Dedifferentiated amniotic fluid mesenchymal stem cell (primary cell): Measurements from ENCODE around the gene NSUN7.
A peak's percentile ranks its signal among the peaks of the same experiment; 100 is the strongest.
"Not testable (repeated sequence)": the region's sequence is repeated elsewhere in the genome, so short reads cannot be mapped to it uniquely, and the experiment has no call there.

Experiments used
- DNase-seq: peaks from one replicate; pipeline ENCODE4 v3.0.0-alpha.2; 2016; ENCODE audit errors: extremely low spot score

Gene NSUN7

GRCh38 chr4:40736910-40737309 lies 12.8 kb upstream of the NSUN7 start:
- DNase-seq, result peak; percentile 30

DNA sequence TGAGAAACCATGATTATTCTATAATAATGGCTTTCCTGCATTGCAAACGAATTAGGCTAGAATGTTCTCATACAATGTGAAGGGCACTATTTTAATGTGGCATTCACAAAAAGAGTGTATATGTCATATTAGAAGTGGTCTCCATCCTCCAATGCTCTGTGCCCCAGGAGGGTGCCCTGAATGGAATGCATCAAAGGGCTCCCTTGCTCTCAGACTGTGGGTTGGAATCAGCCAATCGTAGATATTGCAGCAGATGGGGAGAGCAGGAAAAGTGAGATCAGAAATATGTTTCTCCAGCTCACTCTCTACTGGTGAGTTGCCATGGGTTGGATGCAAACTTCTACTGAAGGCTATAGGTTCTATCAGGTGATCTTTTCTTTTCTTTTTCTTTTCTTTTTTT lies 11.9 kb upstream of the NSUN7 start:
- no peak for DNase-seq

DNA sequence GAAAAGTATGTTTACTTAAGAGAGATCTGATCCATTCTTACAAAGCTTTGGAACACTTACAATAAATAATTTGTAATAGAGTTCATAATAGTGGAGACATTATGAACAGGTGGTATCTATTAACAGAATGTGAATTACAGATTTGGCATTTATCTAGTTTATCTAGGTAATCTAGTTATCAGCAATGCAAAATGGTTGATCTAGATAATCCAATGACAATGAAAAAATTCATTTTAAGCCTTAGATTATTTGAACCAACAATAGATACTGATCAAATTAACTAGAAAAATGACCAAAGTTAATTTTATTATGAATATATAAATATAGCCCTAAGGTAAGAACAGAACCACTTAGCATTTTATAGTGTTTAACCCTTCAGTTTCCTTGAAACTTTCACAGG lies 10.4 kb upstream of the NSUN7 start:
- DNase-seq, result no peak

- DNase-seq, result no peak
Observed at GRCh38 chr4:40744218-40744617, 5.5 kb upstream of the NSUN7 start.

GRCh38 chr4:40745285-40745984 lies 4.3 kb upstream of the NSUN7 start:
- no peak for DNase-seq

GRCh38 chr4:40747207-40747835 lies 2.4 kb upstream of the NSUN7 start:
- DNase-seq, result no peak

DNA sequence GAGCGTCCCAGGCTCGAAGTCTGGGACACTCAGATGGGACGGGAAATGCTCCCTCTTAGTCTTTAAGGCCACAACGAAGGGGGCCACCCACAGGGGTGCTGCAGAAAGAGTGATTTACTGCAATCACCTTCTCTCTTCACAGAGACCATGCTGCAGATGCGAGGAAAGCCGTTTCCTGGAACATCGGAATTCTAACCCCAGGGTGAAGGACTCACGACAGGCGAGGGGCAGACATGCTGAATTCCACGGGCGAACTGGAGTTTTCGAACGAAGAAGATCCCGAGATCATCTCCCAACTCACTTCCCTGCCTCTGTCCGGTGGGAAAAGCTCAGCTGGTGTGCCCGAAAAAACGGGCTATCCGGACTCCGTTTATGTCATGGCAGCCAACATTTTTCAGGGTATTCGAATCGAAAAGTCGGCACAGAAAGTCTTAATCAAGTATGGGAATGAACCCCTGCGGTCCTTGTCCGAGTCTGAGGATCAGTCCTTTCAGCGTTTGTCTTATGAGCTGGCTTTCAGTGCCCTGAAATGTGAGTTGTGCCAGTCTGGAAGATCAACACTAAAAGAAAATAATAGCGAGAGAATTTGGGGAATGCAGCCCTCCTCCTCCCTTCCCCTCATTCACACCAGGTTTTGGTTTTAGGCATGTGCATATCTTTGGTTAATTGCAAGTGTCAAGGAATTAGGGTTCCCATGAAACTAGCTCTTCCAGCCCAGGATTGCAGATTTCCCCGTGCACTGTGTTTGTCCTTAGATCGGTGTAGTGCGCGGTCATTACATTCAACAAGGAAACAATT lies 905 bp downstream of the NSUN7 start:
- DNase-seq, result no peak

DNA sequence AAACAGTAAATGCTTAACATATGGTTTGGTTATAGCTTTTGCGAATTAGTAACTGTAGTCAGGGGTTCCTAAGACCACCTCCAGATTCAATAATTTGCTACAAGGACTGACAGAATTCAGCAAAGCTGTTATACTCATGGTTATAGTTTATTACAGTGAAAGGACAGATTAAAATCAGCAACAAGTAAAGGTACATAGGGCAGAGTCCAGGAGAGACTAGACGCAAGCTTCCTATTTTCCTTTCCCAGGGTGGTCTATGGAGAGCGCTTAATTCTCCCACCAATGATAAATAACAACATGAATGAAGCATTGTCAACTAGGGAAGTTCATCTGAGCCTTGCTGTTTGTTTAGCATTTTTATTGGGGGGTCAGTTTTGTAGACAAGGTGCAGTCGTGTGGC lies 5.9 kb downstream of the NSUN7 start:
- DNase-seq, result no peak

DNA sequence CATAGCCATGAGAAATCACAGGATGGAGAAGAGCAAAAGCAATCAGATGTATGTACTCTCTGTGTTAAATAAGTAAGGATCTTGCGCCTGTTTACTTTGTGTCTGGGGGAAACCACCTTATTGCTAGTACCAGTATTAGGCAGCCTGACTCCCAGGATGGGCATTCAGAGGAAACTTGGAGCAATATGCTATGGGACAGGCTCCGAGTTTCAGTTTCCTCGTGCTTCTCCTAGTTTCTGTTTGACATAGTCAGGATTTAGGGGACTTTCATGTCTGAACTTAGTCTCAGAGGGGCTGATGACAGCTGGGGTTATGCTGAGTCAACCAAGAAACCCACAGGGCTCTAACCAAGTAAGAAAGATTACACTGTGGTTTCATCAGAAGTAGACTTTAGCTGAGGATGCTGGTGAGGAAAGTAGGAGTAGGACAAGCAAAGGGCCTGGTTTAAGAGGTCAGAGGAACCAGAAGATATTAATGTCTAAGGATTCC lies 13.5 kb downstream of the NSUN7 start:
- peak; percentile 93 for DNase-seq

DNA sequence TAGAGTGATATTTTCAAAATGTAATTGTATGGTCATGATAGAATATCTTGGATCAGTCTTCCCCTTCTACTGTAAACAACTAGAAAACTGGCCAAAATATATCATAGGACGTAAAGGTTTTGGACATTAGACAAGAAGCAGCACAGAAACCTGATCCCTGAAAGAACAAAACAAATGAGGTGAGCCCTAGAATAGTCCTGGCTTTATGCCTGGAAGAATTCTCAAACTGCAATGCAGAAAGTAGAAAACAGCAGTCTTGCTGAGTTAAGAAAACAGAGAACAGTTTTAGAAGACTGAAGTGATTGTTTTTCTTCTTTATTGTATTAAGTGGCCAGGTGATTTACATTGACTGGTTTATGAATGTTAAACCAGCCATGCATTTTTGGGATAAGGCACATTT lies 19.5 kb downstream of the NSUN7 start:
- peak; percentile 38 for DNase-seq

DNA sequence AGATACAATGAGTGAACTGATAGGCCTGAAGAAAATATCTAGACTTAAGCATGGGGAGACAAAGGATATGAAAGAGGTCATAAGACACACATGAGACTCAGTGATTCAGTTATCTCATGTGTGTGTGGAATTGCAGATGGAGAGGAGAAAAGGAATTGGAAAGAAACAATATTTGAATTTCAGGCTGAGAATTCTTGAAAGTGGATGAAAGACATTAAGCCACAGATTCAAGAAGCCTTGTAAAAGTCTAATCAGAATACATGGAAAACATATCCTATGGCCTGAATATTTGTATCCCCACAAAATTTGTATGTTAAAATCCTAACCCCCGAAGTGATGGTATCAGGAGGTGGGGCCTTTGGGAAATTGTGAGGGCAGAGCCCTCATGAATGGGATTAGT lies 28.3 kb downstream of the NSUN7 start:
- no peak for DNase-seq

- no peak for DNase-seq
Observed at GRCh38 chr4:40782876-40783275, 33.1 kb downstream of the NSUN7 start.

DNA sequence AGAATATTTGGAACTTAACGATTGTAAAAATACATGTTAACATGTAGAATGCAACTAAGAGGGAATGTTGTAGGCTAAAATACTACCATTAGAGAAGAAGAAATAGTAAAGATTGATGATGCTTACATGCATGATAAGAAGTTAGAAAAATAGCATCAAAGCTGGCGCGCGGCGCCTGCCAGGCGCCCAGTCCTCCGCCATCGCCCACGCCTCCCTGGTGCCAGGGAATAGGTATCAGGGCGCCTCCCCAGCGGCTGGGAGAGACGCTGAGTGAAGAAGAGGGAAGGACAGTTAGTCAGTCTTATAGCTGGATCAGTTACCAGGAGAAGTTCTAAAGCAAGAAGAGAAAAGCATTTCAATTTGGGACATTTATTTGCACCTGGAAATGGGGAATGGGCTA lies 36.0 kb downstream of the NSUN7 start:
- DNase-seq, result no peak

- no peak for DNase-seq
Observed at GRCh38 chr4:40788331-40788730, 38.6 kb downstream of the NSUN7 start.

GRCh38 chr4:40789031-40789430 lies 39.3 kb downstream of the NSUN7 start:
- no peak for DNase-seq

GRCh38 chr4:40789771-40790170 lies 40.0 kb downstream of the NSUN7 start:
- no peak for DNase-seq

DNA sequence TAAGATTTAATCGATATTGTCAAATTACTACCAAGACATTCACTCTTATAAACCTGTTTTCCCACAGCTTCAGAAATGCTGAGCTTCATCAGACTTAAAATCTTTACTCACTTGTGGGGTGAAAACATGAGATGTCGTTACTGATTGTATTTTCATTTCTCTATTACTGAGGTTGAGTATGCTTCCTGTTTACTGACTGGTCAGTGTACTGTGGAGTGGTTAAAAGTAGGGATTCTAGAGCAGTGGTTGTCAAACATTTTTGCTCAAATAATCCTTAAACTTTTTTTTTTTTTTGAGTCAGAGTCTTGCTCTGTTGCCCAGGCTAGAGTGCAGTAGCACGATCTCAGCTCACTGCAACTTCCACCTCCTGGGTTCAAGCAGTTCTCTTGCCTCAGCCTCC lies 50.3 kb downstream of the NSUN7 start:
- no peak for DNase-seq

DNA sequence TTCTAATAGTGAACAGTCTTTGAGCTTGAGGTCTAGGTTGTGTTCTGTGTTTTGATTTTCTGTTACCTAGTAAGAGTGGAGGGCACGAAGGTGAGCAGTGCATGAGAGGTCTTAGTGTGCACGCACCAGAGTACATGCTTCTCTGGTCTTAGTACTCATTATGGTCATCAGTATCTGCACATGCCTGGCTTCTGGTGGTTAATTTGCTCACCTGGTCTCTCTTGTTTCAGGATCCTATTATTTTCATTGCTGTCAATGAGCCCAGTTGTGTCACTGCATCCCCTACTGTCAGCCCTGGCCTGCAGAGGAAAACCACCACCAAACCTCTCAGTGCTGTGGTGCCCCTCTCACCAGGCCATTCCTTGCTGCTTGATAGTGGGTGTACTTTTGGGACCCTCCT lies 54.8 kb downstream of the NSUN7 start:
- no peak for DNase-seq

- no peak for DNase-seq
Observed at GRCh38 chr4:40808926-40809457, 59.2 kb downstream of the NSUN7 start.

DNA sequence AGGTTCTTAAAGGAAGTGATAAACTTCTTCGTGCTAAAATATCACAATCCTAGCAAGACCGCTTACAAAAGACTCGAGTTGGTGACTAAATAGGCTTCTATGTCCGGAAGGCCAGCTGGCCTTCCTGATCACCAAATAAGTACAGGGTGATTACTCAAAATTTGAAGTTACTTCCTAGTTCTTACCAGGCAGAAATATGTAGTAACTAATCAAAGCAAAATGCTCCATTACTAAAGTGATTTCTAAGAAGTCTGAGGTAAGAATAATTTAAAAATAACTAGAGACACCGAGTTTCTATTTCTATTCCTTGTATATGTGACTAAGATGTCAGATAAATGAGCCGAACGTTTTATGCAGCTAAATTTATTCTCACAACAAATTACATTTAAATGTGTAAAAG lies 62.2 kb downstream of the NSUN7 start:
- DNase-seq, result no peak

DNA sequence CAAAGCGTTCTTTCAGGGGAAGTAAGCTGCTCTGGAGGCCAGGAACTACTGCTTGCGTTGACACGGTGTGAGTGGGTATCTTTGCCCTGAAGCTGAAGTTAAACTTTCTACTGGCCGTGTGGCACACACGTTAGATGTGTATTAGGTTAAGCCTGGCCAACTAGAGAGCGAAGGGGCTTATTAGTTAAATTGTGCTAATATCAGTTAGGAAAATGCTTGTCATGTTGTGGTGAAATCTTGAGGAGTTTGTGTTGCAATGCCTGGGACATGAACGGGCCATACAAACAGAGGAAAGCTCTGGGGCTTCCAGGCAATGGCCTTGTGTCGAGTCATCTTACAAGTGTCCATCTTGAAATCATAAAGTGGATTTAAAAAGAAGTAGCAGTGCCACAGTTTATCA lies 62.6 kb downstream of the NSUN7 start:
- DNase-seq, result no peak

- DNase-seq, result no peak
Observed at GRCh38 chr4:40812856-40813255, 63.1 kb downstream of the NSUN7 start.

- not testable (repeated sequence) for DNase-seq
Observed at GRCh38 chr4:40817157-40817556, 67.4 kb downstream of the NSUN7 start.
